Small intestine (tissue), 16 donors: ENCODE data around the gene BTN3A1. TPM values are rescaled to one million over a fixed set of nuclear protein-coding genes. Genes with fewer than 3 reads are reported as not detected.
A peak's percentile ranks its signal among the peaks of the same experiment; 100 is the strongest.
"Not testable (repeated sequence)": the region's sequence is repeated elsewhere in the genome, so short reads cannot be mapped to it uniquely, and the experiment has no call there.

Experiments
- DNase-seq, 2 donors: peaks; one replicate each; pipeline versions ENCODE4 v3.0.0 to v3.0.0-alpha.2; 2013
- FAIRE-seq: peaks from 2 replicates; lab custom pipeline; 2012; peaks lifted over from hg19 to GRCh38; lab: Jason Lieb, UNC
- H3K27ac ChIP-seq, 3 donors: one replicate each; pipeline ENCODE4 v1.5.1; 2013; ENCODE audit warnings: low read length in 2 of 3, mild to moderate bottlenecking in 2 of 3, control low read depth in 1 of 3, inconsistent platforms in 1 of 3, low read depth in 1 of 3, moderate library complexity in 1 of 3
- H3K27me3 ChIP-seq, 3 donors: one replicate each; pipeline ENCODE4 v1.6.1; 2013; ENCODE audit warnings: low read length in 3 of 3, inconsistent platforms in 1 of 3; ENCODE audit not compliant: control insufficient read depth in 3 of 3, insufficient read depth in 3 of 3
- H3K36me3 ChIP-seq, 3 donors: one replicate each; pipeline ENCODE4 v1.6.1; 2013; ENCODE audit warnings: low read length in 3 of 3, inconsistent platforms in 1 of 3, low read depth in 1 of 3, mild to moderate bottlenecking in 1 of 3, moderate library complexity in 1 of 3; ENCODE audit not compliant: control insufficient read depth in 3 of 3, insufficient read depth in 2 of 3
- H3K4me1 ChIP-seq, 3 donors: one replicate each; pipeline ENCODE4 v1.6.1; 2013; ENCODE audit warnings: low read length in 2 of 3, inconsistent platforms in 1 of 3, low read depth in 1 of 3, mild to moderate bottlenecking in 1 of 3, moderate library complexity in 1 of 3; ENCODE audit not compliant: control insufficient read depth in 3 of 3, insufficient read depth in 2 of 3
- H3K4me3 ChIP-seq, 3 donors: one replicate each; pipeline ENCODE4 v1.5.1; 2013; ENCODE audit warnings: low read length in 3 of 3, control low read depth in 1 of 3, inconsistent platforms in 1 of 3, low read depth in 1 of 3, mild to moderate bottlenecking in 1 of 3, moderate library complexity in 1 of 3
- H3K9me3 ChIP-seq, 2 donors: one replicate each; pipeline ENCODE4 v1.6.1; 2013; ENCODE audit warnings: low read depth in 1 of 2, low read length in 1 of 2; ENCODE audit not compliant: control insufficient read depth in 2 of 2, insufficient read depth in 1 of 2
- WGBS, 3 donors: extraction: QIAGEN DNeasy Blood & Tissue Kit; methylation state at CpG; one replicate each; pipeline ENCODE4 v1.1.7; 2013; 5-methylcytosine and 5-hydroxymethylcytosine counted together
- long read RNA-seq, 10 donors: transcript quantifications; one replicate each; lab custom pipeline, GENCODE V29; 2026
- polyA plus RNA-seq, 4 donors: library from polyadenylated mRNA; stranded (reverse) in 3 of 4; unstranded in 1 of 4; fragments of 200-250 nt in 3 of 4; fragments of 120-200 nt in 1 of 4; gene quantifications; one replicate each; pipeline versions ENCODE4 v1.2.1 to v1.2.3, GENCODE V29; 2013
- donor health status: healthy with polysubstance abuse.
- donor health status: control.
- donor health status: control.
- donor health status: Bipolar disorder and iron deficiency.
- donor health status: healthy.

The BTN3A1 gene
- polyA plus RNA-seq: 10 to 100 TPM in 3 of 4 donors, 1 to 10 TPM in 1; 9.2 to 44.5 (median 15.6) TPM
- long read RNA-seq, donor 1: 0 reads
- long read RNA-seq, donor 2: 0 reads
- long read RNA-seq, donor 3, partial matches to known transcripts: 0 of 1 reads
- long read RNA-seq, donor 3, other reads (novel, unspliced or antisense): 0 of 1 reads
- long read RNA-seq, donor 4: 0 reads
- long read RNA-seq, donor 5, partial matches to known transcripts: 0 of 1 reads
- long read RNA-seq, donor 5, other reads (novel, unspliced or antisense): 0 of 1 reads
- long read RNA-seq, donor 6, partial matches to known transcripts: 0 of 1 reads
- long read RNA-seq, donor 6, other reads (novel, unspliced or antisense): 0 of 1 reads
- long read RNA-seq, donor 7, partial matches to known transcripts: 0 of 1 reads
- long read RNA-seq, donor 7, other reads (novel, unspliced or antisense): 0 of 1 reads
- long read RNA-seq, donor 8: 0 reads
- long read RNA-seq, donor 9, partial matches to known transcripts: 15 of 15 reads
- long read RNA-seq, donor 9, other reads (novel, unspliced or antisense): 0 of 15 reads
- long read RNA-seq, donor 10, partial matches to known transcripts: 5 of 6 reads
- long read RNA-seq, donor 10, other reads (novel, unspliced or antisense): 0 of 6 reads

GRCh38 chr6:26401987-26402658 lies at the start of gene BTN3A1:
Gene BTN3A1 (plus strand): TSS chr6:26402275. CDS start chr6:26405564, 3,289 bp downstream.
- no peaks in the 10 kb centered on the region for H3K27me3 ChIP-seq
- H3K4me3 ChIP-seq: peak within 1 kb of the TSS; percentile 40 to 74 (median 61)
- FAIRE-seq (peak; percentile 84), DNase-seq (peak; percentile 91 to 93)
- peaks cover 0 to 3% (median 0%) of the 10 kb centered on the region in 3 donors for H3K4me1 ChIP-seq
- peaks cover 0 to 11% (median 4%) of the 10 kb centered on the region in 3 donors for H3K36me3 ChIP-seq
- 0 to 1% (median 0%) methylated on average over 9 of the region's 9 CpGs for WGBS, 3 donors
- peak within 1 kb of the TSS; percentile 88 to 91 (median 91) for H3K27ac ChIP-seq
- H3K9me3 ChIP-seq: no peaks in the 10 kb centered on the region

GRCh38 chr6:26352315-26352714 lies 49.8 kb upstream of the BTN3A1 start:
- WGBS, 3 donors: 93 to 98% (median 95%) methylated on average over 7 of the region's 7 CpGs
- Histone ChIP-seq H3K36me3 (no peaks in the 10 kb centered on the region), H3K4me3 (no peak overlapping the region), H3K27ac (no peak overlapping the region), H3K27me3 (no peaks in the 10 kb centered on the region), H3K9me3 (no peaks in the 10 kb centered on the region), H3K4me1 (peaks cover 0 to 11% (median 0%) of the 10 kb centered on the region in 3 donors)
- FAIRE-seq (no peak), DNase-seq (no peak)

GRCh38 chr6:26354162-26354561 lies 47.9 kb upstream of the BTN3A1 start:
- WGBS, 3 donors: 50 to 58% (median 57%) methylated on average over 3 of the region's 3 CpGs
- no peak overlapping the region for H3K27ac ChIP-seq
- H3K36me3 ChIP-seq: no peaks in the 10 kb centered on the region
- DNase-seq: no peak
- no peaks in the 10 kb centered on the region for H3K27me3 ChIP-seq
- H3K4me1 ChIP-seq: no peaks in the 10 kb centered on the region
- FAIRE-seq: no peak
- no peaks in the 10 kb centered on the region for H3K9me3 ChIP-seq
- H3K4me3 ChIP-seq: no peak overlapping the region

- H3K27me3 ChIP-seq: no peaks in the 10 kb centered on the region
- no peak for FAIRE-seq
- H3K4me3 ChIP-seq: no peak overlapping the region
- no peaks in the 10 kb centered on the region for H3K36me3 ChIP-seq
- H3K4me1 ChIP-seq: no peaks in the 10 kb centered on the region
- no peak for DNase-seq
- H3K27ac ChIP-seq: no peak overlapping the region
- H3K9me3 ChIP-seq: no peaks in the 10 kb centered on the region
Observed at GRCh38 chr6:26355366-26355765, 46.7 kb upstream of the BTN3A1 start.

GRCh38 chr6:26357543-26357942 lies 44.5 kb upstream of the BTN3A1 start:
- 90 to 93% (median 92%) methylated on average over 14 of the region's 14 CpGs for WGBS, 3 donors
- H3K36me3 ChIP-seq, H3K27ac ChIP-seq, H3K4me3 ChIP-seq, DNase-seq, H3K9me3 ChIP-seq, H3K4me1 ChIP-seq, H3K27me3 ChIP-seq, FAIRE-seq: not testable (repeated sequence)

- no peak for FAIRE-seq
- DNase-seq: no peak
- Histone ChIP-seq H3K36me3 (no peaks in the 10 kb centered on the region), H3K27me3 (no peaks in the 10 kb centered on the region), H3K9me3 (no peaks in the 10 kb centered on the region), H3K4me1 (no peaks in the 10 kb centered on the region), H3K4me3 (no peak overlapping the region), H3K27ac (peak overlapping the region in 1 of 3 donors; percentile 62)
- 74 to 87% (median 79%) methylated on average over 7 of the region's 7 CpGs for WGBS, 3 donors
Observed at GRCh38 chr6:26358511-26358981, 43.5 kb upstream of the BTN3A1 start.

- H3K36me3 ChIP-seq: no peaks in the 10 kb centered on the region
- H3K27ac ChIP-seq: peak overlapping the region in 1 of 3 donors; percentile 44
- H3K4me1 ChIP-seq: peaks cover 0 to 9% (median 0%) of the 10 kb centered on the region in 3 donors
- DNase-seq (no peak), FAIRE-seq (no peak)
- no peaks in the 10 kb centered on the region for H3K27me3 ChIP-seq
- 78 to 93% (median 92%) methylated on average over 5 of the region's 5 CpGs for WGBS, 3 donors
- H3K4me3 ChIP-seq: no peak overlapping the region
- no peaks in the 10 kb centered on the region for H3K9me3 ChIP-seq
Observed at GRCh38 chr6:26359765-26360164, 42.3 kb upstream of the BTN3A1 start.
